OCI-LY1 (cell line): ENCODE results near the gene IGSF9B.

Experiments used
- H2AFZ ChIP-seq: fragments of 200-600 bp; sonication (generic), shearing (Covaris generic); 2 replicates; pipeline ENCODE4 v1.6.0; 2014; ENCODE audit warnings: antibody characterized with exemption, mild to moderate bottlenecking, low read length
- H3F3A ChIP-seq: fragments of 200-600 bp; sonication (generic), shearing (Covaris generic); 2 replicates; pipeline ENCODE4 v1.6.0; 2014; ENCODE audit warnings: mild to moderate bottlenecking, antibody characterized with exemption, low read length, moderate library complexity; ENCODE audit not compliant: insufficient read depth
- H3K27ac ChIP-seq: fragments of 200-600 bp; sonication (generic); 2 replicates; pipeline ENCODE4 v1.5.1; 2014; ENCODE audit warnings: low read length, mixed run types, mild to moderate bottlenecking, low read depth; ENCODE audit not compliant: poor library complexity, severe bottlenecking
- H3K27me3 ChIP-seq: fragments of 200-600 bp; sonication (generic); 2 replicates; pipeline ENCODE4 v1.6.0; 2014; ENCODE audit warnings: antibody characterized with exemption, mild to moderate bottlenecking, low read length, moderate library complexity; ENCODE audit not compliant: insufficient read depth
- H3K36me3 ChIP-seq: fragments of 200-600 bp; sonication (generic); 2 replicates; pipeline ENCODE4 v1.6.1; 2014; ENCODE audit warnings: mild to moderate bottlenecking, antibody characterized with exemption, low read length, moderate library complexity, mixed read lengths; ENCODE audit not compliant: insufficient read depth
- H3K4me1 ChIP-seq: fragments of 200-600 bp; sonication (generic); 2 replicates; pipeline ENCODE4 v1.5.1; 2014; ENCODE audit warnings: mild to moderate bottlenecking, low read length, moderate library complexity; ENCODE audit not compliant: insufficient read depth, severe bottlenecking
- H3K4me2 ChIP-seq: fragments of 200-600 bp; sonication (generic), shearing (Covaris generic); 2 replicates; pipeline ENCODE4 v1.6.1; 2014; ENCODE audit warnings: low read length
- H3K4me3 ChIP-seq: fragments of 200-600 bp; sonication (generic); 2 replicates; pipeline ENCODE4 v1.5.1; 2014; ENCODE audit warnings: low read length, low read depth, mild to moderate bottlenecking, mixed read lengths; ENCODE audit not compliant: poor library complexity, severe bottlenecking
- H3K79me2 ChIP-seq: fragments of 200-600 bp; shearing (Covaris generic); 2 replicates; pipeline ENCODE4 v1.6.1; 2016; ENCODE audit warnings: mixed run types, low read length, mixed read lengths; ENCODE audit not compliant: insufficient read depth
- H3K9ac ChIP-seq: fragments of 200-600 bp; sonication (generic), shearing (Covaris generic); 2 replicates; pipeline ENCODE4 v1.6.1; 2014; ENCODE audit warnings: mild to moderate bottlenecking, low read length, mixed read lengths
- H3K9me2 ChIP-seq: fragments of 200-600 bp; sonication (generic), shearing (Covaris generic); 2 replicates; pipeline ENCODE4 v1.6.1; 2014; ENCODE audit warnings: low read depth, mild to moderate bottlenecking, low read length, mixed read lengths
- H3K9me3 ChIP-seq: fragments of 200-600 bp; shearing (Covaris generic); 2 replicates; pipeline ENCODE4 v1.6.1; 2014; ENCODE audit warnings: low read length, mixed read lengths
- H4K20me1 ChIP-seq: fragments of 200-600 bp; sonication (generic), shearing (Covaris generic); 2 replicates; pipeline ENCODE4 v1.6.0; 2016; ENCODE audit warnings: mild to moderate bottlenecking, low read length; ENCODE audit not compliant: insufficient read depth
- EZH2 ChIP-seq: fragments of 200-600 bp; sonication (generic), shearing (Covaris generic); IDR thresholded peaks from 2 replicates; pipeline ENCODE4 v1.8.0; 2017; ENCODE audit warnings: borderline replicate concordance, mixed run types, mild to moderate bottlenecking, antibody characterized with exemption, low read length, moderate library complexity, mixed read lengths
- TF ChIP-seq, protein P1 (sequence below): fragments of 200-600 bp; sonication (generic), shearing (Covaris generic); IDR thresholded peaks from 2 replicates; pipeline ENCODE4 v1.5.1; 2017; ENCODE audit warnings: mild to moderate bottlenecking, antibody characterized with exemption, low read length, moderate library complexity, mixed read lengths

IGSF9B gene

DNA sequence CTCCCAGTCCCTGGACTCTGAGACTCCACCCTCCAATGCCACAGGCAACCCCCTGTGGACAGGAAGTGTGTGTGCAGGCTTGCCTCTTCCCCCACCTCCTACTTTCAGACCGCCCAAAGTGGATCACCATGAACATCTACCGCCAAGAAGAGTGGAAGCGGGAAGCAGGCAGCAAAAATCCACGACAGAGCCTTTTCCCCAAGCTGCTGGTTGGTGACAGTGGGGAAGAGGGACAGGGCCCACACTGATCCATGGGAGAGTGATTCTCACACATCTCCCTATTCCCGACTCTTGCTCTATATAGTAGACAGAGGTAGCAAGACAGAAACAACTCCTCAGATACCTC, 58.0 kb downstream of the IGSF9B start:
- H3K79me2 ChIP-seq: no peaks in the 10 kb centered on the region
- no peak overlapping the region for H2AFZ ChIP-seq
- no peaks in the 10 kb centered on the region for H3K9me3 ChIP-seq
- no peaks in the 10 kb centered on the region for H4K20me1 ChIP-seq
- H3F3A ChIP-seq: no peaks in the 10 kb centered on the region
- H3K27me3 ChIP-seq: no peaks in the 10 kb centered on the region
- H3K27ac ChIP-seq: no peak overlapping the region
- H3K36me3 ChIP-seq: no peaks in the 10 kb centered on the region
- no peaks in the 10 kb centered on the region for H3K4me1 ChIP-seq
- H3K9ac ChIP-seq: no peak overlapping the region
- H3K4me2 ChIP-seq: no peak overlapping the region
- TF ChIP-seq, protein P1, sequence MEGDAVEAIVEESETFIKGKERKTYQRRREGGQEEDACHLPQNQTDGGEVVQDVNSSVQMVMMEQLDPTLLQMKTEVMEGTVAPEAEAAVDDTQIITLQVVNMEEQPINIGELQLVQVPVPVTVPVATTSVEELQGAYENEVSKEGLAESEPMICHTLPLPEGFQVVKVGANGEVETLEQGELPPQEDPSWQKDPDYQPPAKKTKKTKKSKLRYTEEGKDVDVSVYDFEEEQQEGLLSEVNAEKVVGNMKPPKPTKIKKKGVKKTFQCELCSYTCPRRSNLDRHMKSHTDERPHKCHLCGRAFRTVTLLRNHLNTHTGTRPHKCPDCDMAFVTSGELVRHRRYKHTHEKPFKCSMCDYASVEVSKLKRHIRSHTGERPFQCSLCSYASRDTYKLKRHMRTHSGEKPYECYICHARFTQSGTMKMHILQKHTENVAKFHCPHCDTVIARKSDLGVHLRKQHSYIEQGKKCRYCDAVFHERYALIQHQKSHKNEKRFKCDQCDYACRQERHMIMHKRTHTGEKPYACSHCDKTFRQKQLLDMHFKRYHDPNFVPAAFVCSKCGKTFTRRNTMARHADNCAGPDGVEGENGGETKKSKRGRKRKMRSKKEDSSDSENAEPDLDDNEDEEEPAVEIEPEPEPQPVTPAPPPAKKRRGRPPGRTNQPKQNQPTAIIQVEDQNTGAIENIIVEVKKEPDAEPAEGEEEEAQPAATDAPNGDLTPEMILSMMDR: no peak
- TF ChIP-seq EZH2: no peak
- no peaks in the 10 kb centered on the region for H3K9me2 ChIP-seq
- H3K4me3 ChIP-seq: no peak overlapping the region

DNA sequence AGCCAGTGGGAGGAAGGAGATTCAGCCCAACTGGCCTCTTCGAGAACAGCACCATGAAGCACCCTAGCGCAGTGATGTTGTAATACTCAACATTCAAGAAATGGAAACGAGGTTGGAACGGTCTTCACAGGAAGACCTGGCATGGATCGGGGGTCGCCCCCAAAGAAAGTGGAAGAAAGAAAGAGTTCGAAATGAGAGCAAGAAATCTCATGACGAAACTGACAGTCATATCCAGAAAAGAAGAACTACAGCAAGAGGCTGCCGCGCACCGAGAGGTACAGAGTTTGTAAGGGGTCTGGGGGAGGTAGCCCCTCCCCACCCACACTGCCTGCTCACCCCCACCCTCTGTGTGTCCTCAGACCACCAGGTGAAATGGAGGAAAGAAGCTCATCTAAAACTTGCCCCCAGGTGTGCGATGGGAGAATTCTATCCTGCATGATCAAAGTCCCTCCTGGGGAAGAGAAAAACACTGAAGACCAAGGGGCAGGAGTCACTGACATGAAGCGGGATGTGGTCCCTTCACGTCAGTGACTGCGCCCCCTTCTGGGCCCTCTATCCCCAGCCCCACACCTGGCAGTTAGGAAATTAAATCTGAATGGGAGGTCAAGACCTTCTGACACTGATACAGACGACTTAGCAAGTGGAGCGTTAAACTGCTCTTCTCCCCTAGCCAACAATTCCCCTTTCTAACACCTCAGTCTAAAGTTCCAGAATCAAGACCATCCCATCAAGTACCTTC, 58.6 kb downstream of the IGSF9B start:
- Histone ChIP-seq H3K36me3 (no peaks in the 10 kb centered on the region), H3K4me2 (no peak overlapping the region), H3F3A (no peaks in the 10 kb centered on the region), H3K4me1 (no peaks in the 10 kb centered on the region), H3K79me2 (no peaks in the 10 kb centered on the region), H3K9ac (no peak overlapping the region), H4K20me1 (no peaks in the 10 kb centered on the region), H3K9me3 (no peaks in the 10 kb centered on the region), H3K9me2 (no peaks in the 10 kb centered on the region), H3K4me3 (no peak overlapping the region), H3K27ac (no peak overlapping the region), H2AFZ (no peak overlapping the region), H3K27me3 (no peaks in the 10 kb centered on the region)
- TF ChIP-seq, protein P1: no peak; the same call in 1 of the 2 replicates

GRCh38 chr11:133897331-133897650, 59.5 kb downstream of the IGSF9B start:
- no peak overlapping the region for H3K27ac ChIP-seq
- H3F3A ChIP-seq: no peaks in the 10 kb centered on the region
- no peaks in the 10 kb centered on the region for H3K27me3 ChIP-seq
- no peaks in the 10 kb centered on the region for H4K20me1 ChIP-seq
- H2AFZ ChIP-seq: no peak overlapping the region
- no peak for TF ChIP-seq EZH2
- TF ChIP-seq, protein P1: no peak
- H3K4me2 ChIP-seq: no peak overlapping the region
- H3K36me3 ChIP-seq: no peaks in the 10 kb centered on the region
- no peaks in the 10 kb centered on the region for H3K79me2 ChIP-seq
- no peaks in the 10 kb centered on the region for H3K4me1 ChIP-seq
- no peaks in the 10 kb centered on the region for H3K9me2 ChIP-seq
- no peak overlapping the region for H3K9ac ChIP-seq
- no peak overlapping the region for H3K4me3 ChIP-seq
- H3K9me3 ChIP-seq: no peaks in the 10 kb centered on the region
